RWPE1 (cell line): ENCODE data around the gene ICAM1.

Experiments used
- CTCF ChIA-PET: fragments of 350-600 bp; sonication (Branson Sonifier 250); formaldehyde crosslinking; extraction: SDS; loops from one replicate; lab custom pipeline; 2021; lab: Yijun Ruan, JAX
- POLR2A ChIA-PET: fragments of 400-600 bp; formaldehyde crosslinking; extraction: SDS; loops from one replicate; lab custom pipeline; 2020; ENCODE audit warnings: antibody characterized with exemption; ENCODE audit not compliant: low non-redundant PET; lab: Yijun Ruan, JAX
- DNase-seq: peaks from one replicate; pipeline ENCODE4 v3.0.0; 2012; ENCODE audit warnings: low spot score
- H3K27ac ChIP-seq: fragments of 450-650 bp; 2 replicates; pipeline ENCODE4 v1.5.1; 2017
- CTCF ChIP-seq: fragments of 450-650 bp; conservative IDR thresholded peaks from 2 replicates; pipeline ENCODE4 v1.5.1; 2017; ENCODE audit warnings: low read depth, mild to moderate bottlenecking

The ICAM1 gene

DNA sequence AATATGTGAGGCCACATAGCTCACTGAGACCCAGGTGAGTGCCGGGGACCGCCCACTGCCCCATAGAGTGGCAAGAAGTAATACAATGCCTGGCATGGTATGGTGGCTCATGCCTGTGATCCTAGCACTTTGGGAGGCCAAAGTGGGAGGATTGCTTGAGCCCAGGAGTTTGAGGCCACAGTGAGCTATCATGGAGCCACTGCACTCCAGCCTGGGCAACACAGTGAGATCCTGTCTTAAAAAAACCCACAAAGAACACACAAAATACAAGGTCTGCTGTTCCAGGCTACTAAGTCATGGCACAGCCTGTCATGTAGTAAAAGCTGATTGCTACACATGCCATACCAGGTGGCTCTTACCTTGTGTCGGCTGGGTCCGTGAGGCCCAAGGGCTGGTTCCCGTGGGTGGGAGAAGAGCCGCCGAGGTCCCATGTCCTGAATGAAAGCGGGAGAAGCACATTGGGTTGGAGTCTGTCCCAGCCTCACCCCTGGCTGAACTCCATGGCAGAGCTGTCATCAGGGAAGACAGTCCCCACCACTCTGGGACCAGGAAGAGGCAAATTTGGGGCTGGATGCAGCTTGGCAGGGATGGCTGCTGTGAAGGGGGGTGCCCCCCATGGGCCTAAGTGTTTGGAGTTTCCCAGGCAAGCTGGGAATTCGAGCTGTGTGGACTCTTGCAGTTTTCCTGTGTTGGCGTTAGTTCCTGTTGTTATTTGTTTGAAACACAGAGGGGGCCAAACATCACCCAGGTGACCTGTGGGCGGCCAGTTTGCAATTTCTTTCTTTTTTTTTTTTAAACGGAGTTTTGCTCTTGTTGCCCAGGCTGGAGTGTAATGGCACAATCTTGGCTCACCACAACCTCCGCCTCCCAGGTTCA is 48.1 kb downstream of the ICAM1 start:
- ChIA-PET CTCF (interaction anchor here (1.0 to 1.2 kb wide), 2 partner anchors 12 to 49 kb away, joined by 3 read pairs; no protein-coding TSS in a partner anchor), POLR2A (no interaction called here)
- H3K27ac ChIP-seq = peak overlapping the region; percentile 76
- DNase-seq = no peak
- TF ChIP-seq CTCF = no peak

- TF ChIP-seq CTCF = no peak
- DNase-seq = no peak
- H3K27ac ChIP-seq = no peak overlapping the region
- CTCF ChIA-PET = interaction anchor here (0.6 to 0.9 kb wide), 2 partner anchors 33 to 62 kb away, joined by 3 to 5 read pairs; no protein-coding TSS in a partner anchor
- POLR2A ChIA-PET = no interaction called here
These were observed 49.9 kb downstream of the ICAM1 start for GRCh38 chr19:10320602-10321416.

- CTCF ChIA-PET = no interaction called here
- POLR2A ChIA-PET = no interaction called here
- no peak for DNase-seq
- H3K27ac ChIP-seq = no peak overlapping the region; the same call in 1 of the 2 replicates
- TF ChIP-seq CTCF = no peak
These were observed 50.5 kb downstream of the ICAM1 start for GRCh38 chr19:10321417-10321797.

- ChIA-PET CTCF (no interaction called here), POLR2A (no interaction called here)
- no peak overlapping the region; the same call in 1 of the 2 replicates for H3K27ac ChIP-seq
- no peak for TF ChIP-seq CTCF
- DNase-seq = no peak
These were observed 51.2 kb downstream of the ICAM1 start for GRCh38 chr19:10321874-10322835.

GRCh38 chr19:10325732-10326131 is 54.8 kb downstream of the ICAM1 start:
- TF ChIP-seq CTCF = no peak
- CTCF ChIA-PET = interaction anchor here (0.7 to 1.1 kb wide), 2 partner anchors 91 to 96 kb away, joined by 4 to 5 read pairs; no protein-coding TSS in a partner anchor
- H3K27ac ChIP-seq = no peak overlapping the region; the same call in 1 of the 2 replicates
- no peak for DNase-seq
- POLR2A ChIA-PET = no interaction called here
